CD14-positive monocyte (primary cell): ENCODE data around the gene LEUTX. TPM values are rescaled to one million over a fixed set of nuclear protein-coding genes. Genes with fewer than 3 reads are reported as not detected.

ENCODE experiments used
- DNase-seq, 3 donors: peaks; one replicate each; pipeline ENCODE4 v3.0.0-alpha.2; 2011 to 2022
- H2AFZ ChIP-seq: 2 replicates; pipeline ENCODE4 v1.6.0; 2012; ENCODE audit warnings: mild to moderate bottlenecking, low read depth, low read length, inconsistent platforms; ENCODE audit not compliant: insufficient read depth, poor library complexity, severe bottlenecking
- H3K27ac ChIP-seq, 2 donors: 1 replicate in 1 of 2; 2 replicates in 1 of 2; pipeline ENCODE4 v1.5.1; 2012 to 2013; ENCODE audit warnings: low read length in 2 of 2, control low read depth in 1 of 2, inconsistent platforms in 1 of 2, low read depth in 1 of 2, mild to moderate bottlenecking in 1 of 2
- H3K27me3 ChIP-seq, 2 donors: one replicate each; pipeline versions ENCODE4 v1.6.0 to v1.6.1; 2011 to 2013; ENCODE audit warnings: low read length in 2 of 2; ENCODE audit not compliant: control insufficient read depth in 2 of 2, insufficient read depth in 2 of 2
- H3K36me3 ChIP-seq, 2 donors: replicated peaks in 1 of 2; 1 replicate in 1 of 2; 2 replicates in 1 of 2; pipeline versions ENCODE4 v1.5.1 to v1.6.1; 2012 to 2013; ENCODE audit warnings: low read length in 2 of 2, control low read depth in 1 of 2, inconsistent platforms in 1 of 2, mild to moderate bottlenecking in 1 of 2; ENCODE audit not compliant: insufficient read depth in 2 of 2, control insufficient read depth in 1 of 2
- H3K4me1 ChIP-seq, 2 donors: 1 replicate in 1 of 2; 2 replicates in 1 of 2; pipeline versions ENCODE4 v1.5.1 to v1.6.1; 2012 to 2013; ENCODE audit warnings: low read length in 2 of 2, control low read depth in 1 of 2, inconsistent platforms in 1 of 2, mild to moderate bottlenecking in 1 of 2, moderate library complexity in 1 of 2; ENCODE audit not compliant: insufficient read depth in 2 of 2, control insufficient read depth in 1 of 2
- H3K4me2 ChIP-seq: replicated peaks from 2 replicates; pipeline ENCODE3; 2012; ENCODE audit warnings: low read length, moderate library complexity, mild to moderate bottlenecking; ENCODE audit not compliant: poor library complexity, severe bottlenecking; ENCODE audit errors: extremely low read depth
- H3K4me3 ChIP-seq, 3 experiments: fragments of 200-600 bp in 1 of 3; sonication (generic) in 1 of 3; replicated peaks in 1 of 3; 1 replicate in 2 of 3; 2 replicates in 1 of 3; pipeline ENCODE4 v1.5.1; 2011 to 2013; ENCODE audit warnings: low read length in 3 of 3, mild to moderate bottlenecking in 3 of 3, control low read depth in 2 of 3, low read depth in 2 of 3, inconsistent platforms in 1 of 3, moderate library complexity in 1 of 3
- H3K79me2 ChIP-seq: 2 replicates; pipeline ENCODE4 v1.6.0; 2012; ENCODE audit warnings: mild to moderate bottlenecking, control low read depth, inconsistent platforms, low read length, moderate library complexity; ENCODE audit not compliant: insufficient read depth
- H3K9ac ChIP-seq: 2 replicates; pipeline ENCODE4 v1.6.0; 2017; ENCODE audit warnings: low read length, mild to moderate bottlenecking; ENCODE audit not compliant: insufficient read depth, poor library complexity, severe bottlenecking
- H3K9me3 ChIP-seq, 2 donors: replicated peaks in 1 of 2; 1 replicate in 1 of 2; 2 replicates in 1 of 2; pipeline versions ENCODE4 v1.5.1 to v1.6.1; 2012 to 2013; ENCODE audit warnings: low read length in 2 of 2, control low read depth in 1 of 2; ENCODE audit not compliant: control insufficient read depth in 1 of 2, insufficient read depth in 1 of 2
- H4K20me1 ChIP-seq: 2 replicates; pipeline ENCODE4 v1.6.0; 2012; ENCODE audit warnings: mild to moderate bottlenecking, low read length, control low read depth, moderate library complexity; ENCODE audit not compliant: insufficient read depth
- H3K27ac Mint-ChIP-seq, 7 donors: one replicate each; pipeline ENCODE4 v1.8.0; 2020; ENCODE audit warnings: mild to moderate bottlenecking in 7 of 7, mixed read lengths in 7 of 7, moderate library complexity in 6 of 7, inconsistent platforms in 2 of 7
- H3K27me3 Mint-ChIP-seq, 3 donors: one replicate each; pipeline ENCODE4 v1.8.0; 2021 to 2022; ENCODE audit warnings: low read depth in 3 of 3, mild to moderate bottlenecking in 3 of 3, mixed read lengths in 3 of 3, moderate library complexity in 3 of 3, inconsistent platforms in 1 of 3
- H3K36me3 Mint-ChIP-seq, 2 donors: one replicate each; pipeline ENCODE4 v1.8.0; 2020; ENCODE audit warnings: mixed read lengths in 2 of 2, inconsistent platforms in 1 of 2, mild to moderate bottlenecking in 1 of 2
- H3K4me1 Mint-ChIP-seq: one replicate; pipeline ENCODE4 v1.8.0; 2020; ENCODE audit warnings: mild to moderate bottlenecking, mixed read lengths
- H3K4me3 Mint-ChIP-seq, 2 donors: one replicate each; pipeline ENCODE4 v1.8.0; 2020; ENCODE audit warnings: mild to moderate bottlenecking in 2 of 2, mixed read lengths in 2 of 2, moderate library complexity in 1 of 2
- H3K9me3 Mint-ChIP-seq, 7 donors: one replicate each; pipeline ENCODE4 v1.8.0; 2020 to 2022; ENCODE audit warnings: mixed read lengths in 7 of 7, mild to moderate bottlenecking in 6 of 7, moderate library complexity in 6 of 7, inconsistent platforms in 2 of 7
- WGBS: methylation state at CpG from one replicate; pipeline ENCODE4 v1.1.5; 2013; ENCODE audit warnings: missing lambda C conversion rate; ENCODE audit not compliant: insufficient coverage; 5-methylcytosine and 5-hydroxymethylcytosine counted together
- intact Hi-C, 2 donors: fragments of 100-400 bp; cut with micrococcal nuclease; formaldehyde crosslinking; loops; one replicate each; pipeline versions ENCODE4 v1.15.0 to v1.15.1; 2023
- polyA plus RNA-seq, 3 donors: library from polyadenylated mRNA; depleted of rRNA in 1 of 3; unstranded in 2 of 3; stranded (reverse) in 1 of 3; fragments of 300-500 nt in 2 of 3; fragments of >200 nt in 1 of 3; fragmentation: Illumina TruSeq in 2 of 3; gene quantifications; 1 replicate in 2 of 3; 2 replicates in 1 of 3; pipeline ENCODE4 v1.2.3, GENCODE V29; 2012 to 2021
- TF ChIP-seq, protein P1 (sequence below): fragments of 200-600 bp; IDR thresholded peaks from one replicate; pipeline ENCODE4 v1.8.0; 2022; ENCODE audit warnings: antibody characterized with exemption, mild to moderate bottlenecking

Gene LEUTX
- polyA plus RNA-seq, 3 donors, result not detected

DNA sequence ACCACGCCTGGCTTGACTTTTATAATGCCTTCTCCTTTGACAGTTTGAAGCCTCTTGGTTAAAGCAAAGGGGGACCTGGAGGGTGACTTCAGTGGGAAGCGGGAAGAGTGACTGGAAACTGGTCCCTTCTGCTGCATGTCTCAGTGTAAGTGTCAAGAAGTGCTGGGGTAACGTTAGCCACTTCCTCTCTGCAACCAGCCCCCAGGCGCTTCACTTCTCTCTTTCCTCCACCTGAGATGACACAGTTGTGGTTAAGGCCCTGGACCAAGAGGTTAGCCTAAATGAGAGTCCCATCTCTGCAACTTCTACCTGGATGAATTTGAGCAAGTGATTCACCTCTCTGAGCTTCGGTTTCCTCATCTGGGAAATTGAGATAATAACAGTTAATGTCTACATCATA is 16.3 kb downstream of the LEUTX start:
- H3K36me3 ChIP-seq, result no peaks in the 10 kb centered on the region
- peaks cover 0 to 6% of the 10 kb centered on the region in 2 donors for H3K4me1 ChIP-seq
- no peaks in the 10 kb centered on the region for H3K9me3 ChIP-seq
- WGBS, result 80% methylated on average over 1 of the region's 5 CpGs
- no peak overlapping the region for H3K4me2 ChIP-seq
- H3K4me3 ChIP-seq, result no peak overlapping the region
- TF ChIP-seq, protein P1, sequence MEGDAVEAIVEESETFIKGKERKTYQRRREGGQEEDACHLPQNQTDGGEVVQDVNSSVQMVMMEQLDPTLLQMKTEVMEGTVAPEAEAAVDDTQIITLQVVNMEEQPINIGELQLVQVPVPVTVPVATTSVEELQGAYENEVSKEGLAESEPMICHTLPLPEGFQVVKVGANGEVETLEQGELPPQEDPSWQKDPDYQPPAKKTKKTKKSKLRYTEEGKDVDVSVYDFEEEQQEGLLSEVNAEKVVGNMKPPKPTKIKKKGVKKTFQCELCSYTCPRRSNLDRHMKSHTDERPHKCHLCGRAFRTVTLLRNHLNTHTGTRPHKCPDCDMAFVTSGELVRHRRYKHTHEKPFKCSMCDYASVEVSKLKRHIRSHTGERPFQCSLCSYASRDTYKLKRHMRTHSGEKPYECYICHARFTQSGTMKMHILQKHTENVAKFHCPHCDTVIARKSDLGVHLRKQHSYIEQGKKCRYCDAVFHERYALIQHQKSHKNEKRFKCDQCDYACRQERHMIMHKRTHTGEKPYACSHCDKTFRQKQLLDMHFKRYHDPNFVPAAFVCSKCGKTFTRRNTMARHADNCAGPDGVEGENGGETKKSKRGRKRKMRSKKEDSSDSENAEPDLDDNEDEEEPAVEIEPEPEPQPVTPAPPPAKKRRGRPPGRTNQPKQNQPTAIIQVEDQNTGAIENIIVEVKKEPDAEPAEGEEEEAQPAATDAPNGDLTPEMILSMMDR, result no peak
- H3K9me3 Mint-ChIP-seq, result no peaks in the 10 kb centered on the region
- no peaks in the 10 kb centered on the region for H3K79me2 ChIP-seq
- intact Hi-C loops, result no loop called here
- no peaks in the 10 kb centered on the region for H4K20me1 ChIP-seq
- no peak overlapping the region for H3K27ac ChIP-seq
- H3K4me3 Mint-ChIP-seq, result no peak overlapping the region
- H3K27ac Mint-ChIP-seq, result no peak overlapping the region
- no peak overlapping the region for H2AFZ ChIP-seq
- no peak for DNase-seq
- H3K9ac ChIP-seq, result no peak overlapping the region
- peaks cover 6 to 20% (median 11%) of the 10 kb centered on the region in 3 donors for H3K27me3 Mint-ChIP-seq
- H3K4me1 Mint-ChIP-seq, result peaks cover 6% of the 10 kb centered on the region
- peaks cover 0 to 2% of the 10 kb centered on the region in 2 donors for H3K27me3 ChIP-seq
- no peaks in the 10 kb centered on the region for H3K36me3 Mint-ChIP-seq

DNA sequence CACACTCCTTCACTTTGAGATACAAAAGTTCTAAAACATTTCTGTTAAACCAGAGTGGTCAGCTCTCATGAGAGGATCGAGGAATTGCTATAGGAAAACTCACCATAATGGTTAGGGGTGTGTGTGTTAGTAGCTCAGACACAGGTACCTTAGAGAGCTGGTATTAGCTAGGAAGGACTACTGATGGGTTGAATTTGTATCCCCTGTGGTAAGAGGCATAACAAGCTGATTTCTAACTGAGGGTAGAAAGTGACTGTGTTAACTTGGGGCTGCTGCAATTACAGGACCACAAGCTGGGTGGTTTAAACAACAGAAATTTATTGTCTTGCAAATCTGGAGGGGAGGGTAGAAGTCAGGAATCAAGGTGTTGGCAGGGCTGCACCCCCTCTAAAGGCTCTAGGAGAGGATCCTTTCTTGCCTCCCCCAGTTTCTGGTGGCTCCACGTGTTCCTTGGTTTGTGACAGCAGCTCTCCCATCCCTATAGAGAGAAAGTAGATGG is 17.4 kb downstream of the LEUTX start:
- Histone ChIP-seq H3K4me1 (peaks cover 0 to 6% of the 10 kb centered on the region in 2 donors), H4K20me1 (no peaks in the 10 kb centered on the region), H3K79me2 (no peaks in the 10 kb centered on the region), H3K27me3 (peaks cover 0 to 2% of the 10 kb centered on the region in 2 donors), H3K4me2 (no peak overlapping the region), H3K36me3 (no peaks in the 10 kb centered on the region), H3K27ac (no peak overlapping the region), H3K9me3 (no peaks in the 10 kb centered on the region), H3K4me3 (no peak overlapping the region), H2AFZ (no peak overlapping the region), H3K9ac (no peak overlapping the region)
- Mint-ChIP-seq H3K27me3 (peaks cover 4 to 22% (median 11%) of the 10 kb centered on the region in 3 donors), H3K36me3 (no peaks in the 10 kb centered on the region), H3K4me3 (no peak overlapping the region), H3K9me3 (peaks cover 0 to 1% (median 0%) of the 10 kb centered on the region in 7 donors), H3K27ac (no peak overlapping the region), H3K4me1 (peaks cover 6% of the 10 kb centered on the region)
- TF ChIP-seq, protein P1, result no peak
- intact Hi-C loops, result no loop called here
- no CpG with 5 or more reads among the region's 2 CpGs for WGBS
- no peak for DNase-seq
